GM12878 (cell line): ENCODE measurements around the gene STAMBPL1. TPM values are rescaled to one million over a fixed set of nuclear protein-coding genes. Genes with fewer than 3 reads are reported as not detected.

Source experiments
- ATAC-seq: fragments of 200-7000 bp; cut with Tn5 transposase; 3 replicates; pipeline ENCODE4 v1.9.1; 2020; ENCODE audit warnings: mild to moderate bottlenecking, moderate library complexity
- BruUV-seq: library from RNA; stranded (reverse); fragments of 400-500 nt; replicated peaks from 2 replicates; lab custom pipeline; 2021; lab: Mats Ljungman, UMichigan
- CTCF ChIA-PET: fragments of 300-600 bp; sonication (Branson Sonifier 250); formaldehyde crosslinking; extraction: SDS; loops from one replicate; lab custom pipeline; 2021; ENCODE audit warnings: inconsistent platforms; lab: Yijun Ruan, JAX
- POLR2A ChIA-PET: fragments of 350-600 bp; formaldehyde crosslinking; extraction: SDS; loops from one replicate; lab custom pipeline; 2021; ENCODE audit warnings: inconsistent platforms; lab: Charles Lee
- RAD21 ChIA-PET: fragments of 300-600 bp; sonication (Branson Sonifier 250); formaldehyde crosslinking; loops from one replicate; lab custom pipeline; 2023; ENCODE audit warnings: antibody characterized with exemption; ENCODE audit not compliant: unreplicated experiment; lab: Charles Lee
- SMC1A ChIA-PET: fragments of 300-600 bp; sonication (Branson Sonifier 250); formaldehyde crosslinking; loops from one replicate; lab custom pipeline; 2023; ENCODE audit not compliant: unreplicated experiment, uncharacterized antibody; lab: Charles Lee
- DNase-seq: peaks from one replicate; pipeline ENCODE4 v3.0.0-alpha.2; 2011; ENCODE audit warnings: low read depth, low spot score
- FAIRE-seq: peaks from 3 replicates; lab custom pipeline; 2011; peaks lifted over from hg19 to GRCh38; lab: Jason Lieb, UNC
- H2AFZ ChIP-seq: 2 replicates; pipeline ENCODE4 v1.6.0; 2011; ENCODE audit warnings: low read depth, low read length, control low read depth; ENCODE audit not compliant: control insufficient read depth
- H3K27ac ChIP-seq: 2 replicates; pipeline ENCODE4 v1.5.1; 2011; ENCODE audit warnings: control low read depth; ENCODE audit not compliant: control insufficient read depth, insufficient read depth
- H3K27me3 ChIP-seq, 2 experiments: replicated peaks in 1 of 2; 2 replicates each; pipeline versions ENCODE4 v1.6.0 to v1.6.1; 2011; ENCODE audit warnings: low read length in 1 of 2; ENCODE audit not compliant: control insufficient read depth in 2 of 2, insufficient read depth in 2 of 2
- H3K36me3 ChIP-seq, 2 experiments: 2 replicates each; pipeline ENCODE4 v1.5.1; 2011; ENCODE audit warnings: low read length in 1 of 2; ENCODE audit not compliant: control insufficient read depth in 2 of 2, insufficient read depth in 2 of 2
- H3K4me1 ChIP-seq: 2 replicates; pipeline ENCODE4 v1.6.1; 2011; ENCODE audit warnings: mild to moderate bottlenecking, low read length, moderate library complexity, mixed read lengths; ENCODE audit not compliant: control insufficient read depth, insufficient read depth
- H3K4me2 ChIP-seq: 2 replicates; pipeline ENCODE4 v1.6.0; 2011; ENCODE audit warnings: control low read depth; ENCODE audit not compliant: control insufficient read depth, insufficient read depth
- H3K4me3 ChIP-seq: fragments of 200-600 bp; sonication (generic); 2 replicates; pipeline ENCODE4 v1.5.1; 2016
- H3K79me2 ChIP-seq: 2 replicates; pipeline ENCODE4 v1.6.0; 2011; ENCODE audit warnings: low read length; ENCODE audit not compliant: control insufficient read depth, insufficient read depth
- H3K9ac ChIP-seq: 2 replicates; pipeline ENCODE4 v1.8.0; 2011; ENCODE audit warnings: low read length, control low read depth, mixed read lengths; ENCODE audit not compliant: control insufficient read depth, insufficient read depth
- H3K9me3 ChIP-seq: replicated peaks from 3 replicates; pipeline ENCODE4 v1.5.1; 2011; ENCODE audit warnings: mild to moderate bottlenecking, low read length; ENCODE audit not compliant: control insufficient read depth, insufficient read depth
- H4K20me1 ChIP-seq: 2 replicates; pipeline ENCODE4 v1.6.0; 2011; ENCODE audit not compliant: control insufficient read depth, insufficient read depth
- BHLHE40 ChIP-seq, 2 experiments: fragments of 450-650 bp in 1 of 2; IDR thresholded peaks; 2 replicates each; pipeline ENCODE4 v1.6.1; 2011 to 2017; ENCODE audit warnings: low read depth in 2 of 2, borderline replicate concordance in 1 of 2, improper control_type of control experiment in 1 of 2, low read length in 1 of 2, mild to moderate bottlenecking in 1 of 2
- EED ChIP-seq: sonication (generic); IDR thresholded peaks from 2 replicates; pipeline ENCODE4 v1.6.1; 2016; ENCODE audit warnings: antibody characterized with exemption, low read depth
- IRF4 ChIP-seq: IDR thresholded peaks from 2 replicates; pipeline ENCODE4 v1.6.1; 2011; ENCODE audit warnings: low read depth, low read length
- MYC ChIP-seq: IDR thresholded peaks from 2 replicates; pipeline ENCODE4 v1.6.1; 2011; ENCODE audit warnings: mild to moderate bottlenecking, low read length, moderate library complexity, inconsistent platforms; ENCODE audit not compliant: insufficient read depth, insufficient replicate concordance, insufficient read length, severe bottlenecking
- NRF1 ChIP-seq: conservative IDR thresholded peaks from 2 replicates; pipeline ENCODE4 v1.6.1; 2011; ENCODE audit warnings: mild to moderate bottlenecking, low read depth, low read length, improper control_type of control experiment
- SUPT20H ChIP-seq: IDR thresholded peaks from 2 replicates; pipeline ENCODE4 v1.6.1; 2011; ENCODE audit warnings: low read depth, mild to moderate bottlenecking, low read length, moderate library complexity, borderline replicate concordance; ENCODE audit not compliant: control insufficient read depth
- WGBS: methylation state at CpG from one replicate; pipeline ENCODE4 v1.1.6; 2016; ENCODE audit warnings: low lambda C conversion rate; ENCODE audit not compliant: insufficient replicate concordance, insufficient coverage; ENCODE audit errors: missing lambda C conversion rate; 5-methylcytosine and 5-hydroxymethylcytosine counted together
- in situ Hi-C: fragments of 300-500 bp; cut with MboI; formaldehyde crosslinking; loops from 9 replicates; pipeline ENCODE4 v1.14.3; 2018; ENCODE audit warnings: mixed read lengths
- intact Hi-C: fragments of 100-400 bp; cut with micrococcal nuclease; formaldehyde crosslinking; loops from one replicate; pipeline ENCODE4 v1.14.2; 2022; ENCODE audit not compliant: unreplicated experiment
- polyA plus RNA-seq, 11 experiments: library from polyadenylated mRNA; depleted of rRNA in 4 of 11; unstranded in 6 of 11; stranded (reverse) in 5 of 11; fragments of >200 nt; fragmentation: Nextera tagmentation in 4 of 11; fragmentation: Illumina TruSeq in 1 of 11; extraction: Ambion mirVana in 4 of 11; extraction: Trizol in 1 of 11; gene quantifications; 1 replicate in 1 of 11; 2 replicates in 10 of 11; pipeline versions ENCODE4 v1.2.1 to v1.2.3, GENCODE V29; 2011 to 2016; ENCODE audit warnings: inconsistent platforms in 2 of 11, missing spikeins in 2 of 11, low read depth in 1 of 11
- total RNA-seq, 4 experiments: library from RNA; depleted of rRNA in 3 of 4; stranded (reverse); fragments of >200 nt in 3 of 4; fragmentation: Illumina TruSeq in 1 of 4; extraction: Trizol in 1 of 4; gene quantifications; 2 replicates each; pipeline versions ENCODE4 v1.2.1 to v1.2.3, GENCODE V29; 2013 to 2021
- TF ChIP-seq, protein P1 (sequence below): IDR thresholded peaks from 2 replicates; pipeline ENCODE4 v1.6.1; 2011; ENCODE audit warnings: borderline replicate concordance, low read depth, mild to moderate bottlenecking, moderate library complexity, low read length; ENCODE audit not compliant: insufficient read depth, poor library complexity, severe bottlenecking
- TF ChIP-seq, protein P2 (sequence below): IDR thresholded peaks from 2 replicates; pipeline ENCODE4 v1.6.1; 2011; ENCODE audit warnings: low read depth, low read length, improper control_type of control experiment, borderline replicate concordance
- TF ChIP-seq, protein P3 (sequence below): fragments of 450-650 bp; IDR thresholded peaks from 2 replicates; pipeline ENCODE4 v1.6.1; 2016; ENCODE audit warnings: mild to moderate bottlenecking
- TF ChIP-seq, protein P4 (sequence below): fragments of 150-350 bp; IDR thresholded peaks from 2 replicates; pipeline ENCODE4 v1.6.1; 2014; ENCODE audit warnings: mild to moderate bottlenecking, low read depth, low read length

The STAMBPL1 gene
- total and polyA plus RNA-seq, 10 of the 15 experiments (the other 5 are each of a cell fraction or from before 2014, with no cell fraction given): 7.5 to 44.1 (median 25.4) TPM

DNA sequence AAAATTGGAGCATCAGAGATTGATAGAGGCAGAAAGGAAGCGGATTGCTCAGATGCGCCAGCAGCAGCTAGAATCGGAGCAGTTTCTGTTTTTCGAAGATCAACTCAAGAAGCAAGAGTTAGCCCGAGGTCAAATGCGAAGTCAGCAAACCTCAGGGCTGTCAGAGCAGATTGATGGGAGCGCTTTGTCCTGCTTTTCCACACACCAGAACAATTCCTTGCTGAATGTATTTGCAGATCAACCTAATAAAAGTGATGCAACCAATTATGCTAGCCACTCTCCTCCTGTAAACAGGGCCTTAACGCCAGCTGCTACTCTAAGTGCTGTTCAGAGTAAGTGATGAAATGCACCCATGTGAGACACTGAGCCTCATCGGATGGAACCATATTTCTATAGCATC is 33.1 kb downstream of the STAMBPL1 start:
- no peak for TF ChIP-seq NRF1
- TF ChIP-seq, protein P1, sequence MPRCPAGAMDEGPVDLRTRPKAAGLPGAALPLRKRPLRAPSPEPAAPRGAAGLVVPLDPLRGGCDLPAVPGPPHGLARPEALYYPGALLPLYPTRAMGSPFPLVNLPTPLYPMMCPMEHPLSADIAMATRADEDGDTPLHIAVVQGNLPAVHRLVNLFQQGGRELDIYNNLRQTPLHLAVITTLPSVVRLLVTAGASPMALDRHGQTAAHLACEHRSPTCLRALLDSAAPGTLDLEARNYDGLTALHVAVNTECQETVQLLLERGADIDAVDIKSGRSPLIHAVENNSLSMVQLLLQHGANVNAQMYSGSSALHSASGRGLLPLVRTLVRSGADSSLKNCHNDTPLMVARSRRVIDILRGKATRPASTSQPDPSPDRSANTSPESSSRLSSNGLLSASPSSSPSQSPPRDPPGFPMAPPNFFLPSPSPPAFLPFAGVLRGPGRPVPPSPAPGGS: no peak
- no peak for TF ChIP-seq SUPT20H
- TF ChIP-seq, protein P2, sequence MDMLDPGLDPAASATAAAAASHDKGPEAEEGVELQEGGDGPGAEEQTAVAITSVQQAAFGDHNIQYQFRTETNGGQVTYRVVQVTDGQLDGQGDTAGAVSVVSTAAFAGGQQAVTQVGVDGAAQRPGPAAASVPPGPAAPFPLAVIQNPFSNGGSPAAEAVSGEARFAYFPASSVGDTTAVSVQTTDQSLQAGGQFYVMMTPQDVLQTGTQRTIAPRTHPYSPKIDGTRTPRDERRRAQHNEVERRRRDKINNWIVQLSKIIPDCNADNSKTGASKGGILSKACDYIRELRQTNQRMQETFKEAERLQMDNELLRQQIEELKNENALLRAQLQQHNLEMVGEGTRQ: no peak
- SMC1A ChIA-PET: interaction anchor here (1.7 kb wide), 1 partner anchor 78 kb away, joined by 7 read pairs; no protein-coding TSS in a partner anchor
- CTCF ChIA-PET: interaction anchor here (1.2 kb wide), 1 partner anchor 101 kb away, joined by 3 read pairs; no protein-coding TSS in a partner anchor
- H3K27me3 ChIP-seq: no peaks in the 10 kb centered on the region
- no peaks in the 10 kb centered on the region for H3K79me2 ChIP-seq
- RAD21 ChIA-PET: no interaction called here
- no peak overlapping the region for H3K27ac ChIP-seq
- H4K20me1 ChIP-seq: no peaks in the 10 kb centered on the region
- no peaks in the 10 kb centered on the region for H3K9me3 ChIP-seq
- in situ Hi-C loops: no loop called here
- no peak overlapping the region for H3K4me2 ChIP-seq
- H2AFZ ChIP-seq: no peak overlapping the region
- no peak overlapping the region for H3K9ac ChIP-seq
- intact Hi-C loops: no loop called here
- ATAC-seq: no peak
- no peaks in the 10 kb centered on the region for H3K4me1 ChIP-seq
- peaks cover 4 to 16% of the 10 kb centered on the region in 2 experiments; a peak in 3 of 4 replicates for H3K36me3 ChIP-seq
- DNase-seq: no peak
- no peak for FAIRE-seq
- H3K4me3 ChIP-seq: no peak overlapping the region
- no TSS peak for BruUV-seq
- POLR2A ChIA-PET: no interaction called here
- WGBS: 97% methylated on average over 9 of the region's 9 CpGs

DNA sequence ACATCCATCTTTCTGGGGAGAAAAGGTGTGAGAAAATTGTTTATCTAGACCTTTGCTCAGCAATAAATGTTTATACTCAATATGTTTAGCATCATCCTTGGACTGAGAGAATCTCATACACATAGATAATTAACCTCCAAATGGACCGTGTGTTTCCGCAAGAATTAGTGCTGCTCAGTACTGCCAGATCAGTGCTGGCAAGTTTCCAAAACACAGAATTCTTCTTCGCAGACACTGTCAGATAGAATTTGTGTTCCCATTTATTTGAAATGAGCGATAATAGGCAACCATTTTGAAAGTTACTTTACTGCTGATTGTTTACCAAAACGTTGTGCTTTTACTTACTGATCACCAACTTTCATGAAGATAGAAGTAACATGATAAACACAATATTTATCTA is 33.7 kb downstream of the STAMBPL1 start:
- H3K36me3 ChIP-seq: peaks cover 4 to 13% of the 10 kb centered on the region in 2 experiments; a peak in 3 of 4 replicates
- H3K4me2 ChIP-seq: no peak overlapping the region
- SMC1A ChIA-PET: no interaction called here
- WGBS: 97% methylated on average over 5 of the region's 5 CpGs
- FAIRE-seq (no peak), DNase-seq (no peak), ATAC-seq (no peak)
- BruUV-seq: no TSS peak
- H3K79me2 ChIP-seq: no peaks in the 10 kb centered on the region
- no peak overlapping the region for H3K9ac ChIP-seq
- no peaks in the 10 kb centered on the region for H4K20me1 ChIP-seq
- H3K27ac ChIP-seq: no peak overlapping the region
- CTCF ChIA-PET: no interaction called here
- no peak overlapping the region for H3K4me3 ChIP-seq
- no peaks in the 10 kb centered on the region for H3K9me3 ChIP-seq
- H3K4me1 ChIP-seq: no peaks in the 10 kb centered on the region
- no peak overlapping the region for H2AFZ ChIP-seq
- RAD21 ChIA-PET: no interaction called here
- in situ Hi-C loops (no loop called here), intact Hi-C loops (no loop called here)
- POLR2A ChIA-PET: no interaction called here
- H3K27me3 ChIP-seq: no peaks in the 10 kb centered on the region
- no peak for TF ChIP-seq BHLHE40 (IDR thresholded peaks at IDR 0.05; ENCODE audit: borderline replicate concordance in 1 of 2, low read depth in 2 of 2, low read length in 1 of 2)
- TF ChIP-seq EED: no peak
- TF ChIP-seq IRF4: no peak
- TF ChIP-seq, protein P3, sequence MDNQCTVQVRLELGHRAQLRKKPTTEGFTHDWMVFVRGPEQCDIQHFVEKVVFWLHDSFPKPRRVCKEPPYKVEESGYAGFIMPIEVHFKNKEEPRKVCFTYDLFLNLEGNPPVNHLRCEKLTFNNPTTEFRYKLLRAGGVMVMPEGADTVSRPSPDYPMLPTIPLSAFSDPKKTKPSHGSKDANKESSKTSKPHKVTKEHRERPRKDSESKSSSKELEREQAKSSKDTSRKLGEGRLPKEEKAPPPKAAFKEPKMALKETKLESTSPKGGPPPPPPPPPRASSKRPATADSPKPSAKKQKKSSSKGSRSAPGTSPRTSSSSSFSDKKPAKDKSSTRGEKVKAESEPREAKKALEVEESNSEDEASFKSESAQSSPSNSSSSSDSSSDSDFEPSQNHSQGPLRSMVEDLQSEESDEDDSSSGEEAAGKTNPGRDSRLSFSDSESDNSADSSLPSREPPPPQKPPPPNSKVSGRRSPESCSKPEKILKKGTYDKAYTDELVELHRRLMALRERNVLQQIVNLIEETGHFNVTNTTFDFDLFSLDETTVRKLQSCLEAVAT: no peak
- TF ChIP-seq, protein P4, sequence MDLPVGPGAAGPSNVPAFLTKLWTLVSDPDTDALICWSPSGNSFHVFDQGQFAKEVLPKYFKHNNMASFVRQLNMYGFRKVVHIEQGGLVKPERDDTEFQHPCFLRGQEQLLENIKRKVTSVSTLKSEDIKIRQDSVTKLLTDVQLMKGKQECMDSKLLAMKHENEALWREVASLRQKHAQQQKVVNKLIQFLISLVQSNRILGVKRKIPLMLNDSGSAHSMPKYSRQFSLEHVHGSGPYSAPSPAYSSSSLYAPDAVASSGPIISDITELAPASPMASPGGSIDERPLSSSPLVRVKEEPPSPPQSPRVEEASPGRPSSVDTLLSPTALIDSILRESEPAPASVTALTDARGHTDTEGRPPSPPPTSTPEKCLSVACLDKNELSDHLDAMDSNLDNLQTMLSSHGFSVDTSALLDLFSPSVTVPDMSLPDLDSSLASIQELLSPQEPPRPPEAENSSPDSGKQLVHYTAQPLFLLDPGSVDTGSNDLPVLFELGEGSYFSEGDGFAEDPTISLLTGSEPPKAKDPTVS: no peak
- no peak for TF ChIP-seq MYC
